Duodenal mucosa (tissue), 2 donors: Measurements from ENCODE around the gene DLK2.

Source experiments
- H3K27ac ChIP-seq: one replicate; pipeline ENCODE4 v1.7.0; 2013; ENCODE audit warnings: low read depth, low read length
- H3K27me3 ChIP-seq, 2 donors: one replicate each; pipeline ENCODE4 v1.7.0; 2013; ENCODE audit warnings: low read length in 2 of 2, control low read depth in 1 of 2; ENCODE audit not compliant: insufficient read depth in 2 of 2, control insufficient read depth in 1 of 2
- H3K36me3 ChIP-seq, 2 donors: one replicate each; pipeline ENCODE4 v1.7.0; 2013; ENCODE audit warnings: low read length in 2 of 2, control low read depth in 1 of 2; ENCODE audit not compliant: insufficient read depth in 2 of 2, control insufficient read depth in 1 of 2
- H3K4me1 ChIP-seq, 2 donors: one replicate each; pipeline ENCODE4 v1.7.0; 2013; ENCODE audit warnings: low read length in 2 of 2, control low read depth in 1 of 2; ENCODE audit not compliant: insufficient read depth in 2 of 2, control insufficient read depth in 1 of 2
- H3K4me3 ChIP-seq, 2 donors: one replicate each; pipeline ENCODE4 v1.7.0; 2013; ENCODE audit warnings: low read length in 2 of 2, low read depth in 1 of 2
- H3K9ac ChIP-seq, 2 donors: one replicate each; pipeline ENCODE4 v1.7.0; 2013; ENCODE audit warnings: low read length in 2 of 2, low read depth in 1 of 2
- H3K9me3 ChIP-seq, 2 donors: one replicate each; pipeline ENCODE4 v1.7.0; 2013; ENCODE audit warnings: low read length in 2 of 2, control low read depth in 1 of 2; ENCODE audit not compliant: control insufficient read depth in 1 of 2

Gene DLK2

GRCh38 chr6:43488667-43489276, 33.4 kb upstream of the DLK2 start:
- no peak overlapping the region for H3K9ac ChIP-seq
- no peak overlapping the region for H3K4me3 ChIP-seq
- no peaks in the 10 kb centered on the region for H3K9me3 ChIP-seq
- peaks cover 21 to 23% of the 10 kb centered on the region in 2 donors for H3K4me1 ChIP-seq
- H3K27ac ChIP-seq, result no peak overlapping the region
- no peaks in the 10 kb centered on the region for H3K27me3 ChIP-seq
- H3K36me3 ChIP-seq, result peaks cover 0 to 5% of the 10 kb centered on the region in 2 donors

GRCh38 chr6:43481591-43482236, 26.4 kb upstream of the DLK2 start:
- H3K4me3 ChIP-seq, result no peak overlapping the region
- H3K27me3 ChIP-seq, result no peaks in the 10 kb centered on the region
- H3K27ac ChIP-seq, result no peak overlapping the region
- no peaks in the 10 kb centered on the region for H3K9me3 ChIP-seq
- no peak overlapping the region for H3K9ac ChIP-seq
- H3K4me1 ChIP-seq, result peaks cover 26 to 31% of the 10 kb centered on the region in 2 donors
- H3K36me3 ChIP-seq, result no peaks in the 10 kb centered on the region

DNA sequence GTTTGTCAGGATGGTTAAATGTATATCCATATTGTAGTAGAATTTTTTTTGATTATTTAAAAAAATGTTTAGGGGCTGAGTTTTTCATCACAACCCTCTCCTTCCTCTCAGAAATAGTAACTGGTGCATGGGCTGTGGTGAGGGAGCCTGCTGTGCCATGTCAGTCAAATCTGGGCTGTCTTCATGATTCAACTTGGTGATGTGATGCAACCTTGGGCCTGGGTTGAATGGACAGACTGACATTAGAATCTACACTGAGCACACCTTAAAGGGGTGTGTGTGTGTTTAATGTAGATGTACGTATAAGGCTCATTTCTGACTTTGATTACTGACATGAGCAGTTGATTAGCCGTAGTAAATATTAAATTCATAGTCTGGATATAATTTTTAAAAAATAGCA, 25.7 kb upstream of the DLK2 start:
- Histone ChIP-seq H3K4me1 (peaks cover 26 to 31% of the 10 kb centered on the region in 2 donors), H3K4me3 (no peak overlapping the region)

GRCh38 chr6:43478008-43478372, 22.6 kb upstream of the DLK2 start:
- peaks cover 26 to 31% of the 10 kb centered on the region in 2 donors for H3K4me1 ChIP-seq
- no peaks in the 10 kb centered on the region for H3K9me3 ChIP-seq
- peak overlapping the region; percentile 73 to 92 for H3K4me3 ChIP-seq
- H3K36me3 ChIP-seq, result no peaks in the 10 kb centered on the region
- H3K27ac ChIP-seq, result no peak overlapping the region
- no peaks in the 10 kb centered on the region for H3K27me3 ChIP-seq
- H3K9ac ChIP-seq, result peak overlapping the region; percentile 65 to 88

More for the DNA sequence above, 25.7 kb upstream of the DLK2 start:
- no peak overlapping the region for H3K27ac ChIP-seq
- H3K9ac ChIP-seq, result no peak overlapping the region
- H3K36me3 ChIP-seq, result no peaks in the 10 kb centered on the region
- H3K27me3 ChIP-seq, result no peaks in the 10 kb centered on the region
- no peaks in the 10 kb centered on the region for H3K9me3 ChIP-seq

DNA sequence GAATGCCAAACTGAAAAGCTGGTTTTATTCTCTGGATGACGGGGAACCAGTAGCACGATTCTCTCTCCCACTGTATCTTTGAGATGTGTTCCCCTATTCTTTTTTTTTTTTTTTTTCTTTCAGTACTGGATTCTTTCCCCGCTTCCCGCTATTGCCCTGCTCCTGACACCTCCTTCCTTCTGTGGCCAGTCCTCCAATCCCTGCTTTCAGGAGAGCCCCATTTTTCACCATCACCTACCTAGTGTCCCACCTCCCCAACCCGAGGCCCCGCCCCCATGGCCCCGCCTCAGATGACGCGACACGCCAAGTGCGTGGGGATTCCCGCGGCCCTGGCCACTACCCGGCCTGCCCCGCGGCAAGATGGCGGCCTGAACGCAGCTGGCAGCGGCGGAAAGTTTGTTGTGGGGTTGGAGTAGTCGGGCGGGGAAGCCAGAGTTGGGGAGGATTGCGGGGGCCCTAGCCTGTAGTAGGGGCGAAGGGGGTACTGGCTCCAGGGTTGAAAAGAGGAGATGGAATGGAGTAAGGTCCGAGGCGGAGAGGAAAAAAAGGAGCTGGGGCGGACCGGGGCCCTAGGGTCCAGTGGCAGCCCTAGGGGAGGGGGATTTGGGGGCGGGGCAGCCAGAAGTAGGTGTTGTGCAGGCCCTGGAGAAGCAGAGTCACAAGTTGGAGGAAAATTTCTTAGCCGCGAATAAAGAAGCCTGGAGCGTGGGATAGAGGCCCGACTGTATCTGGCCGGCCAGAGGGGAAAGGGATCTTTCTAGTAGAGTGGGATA, 22.1 kb upstream of the DLK2 start, which contains the start of gene TJAP1:
TJAP1 (plus strand) TSS at position 336 of the 773 bp plus-strand sequence. CDS start 21,432 bp downstream, outside the sequence.
- H3K27me3 ChIP-seq, result no peaks in the 10 kb centered on the region
- H3K9me3 ChIP-seq, result no peaks in the 10 kb centered on the region
- H3K36me3 ChIP-seq, result no peaks in the 10 kb centered on the region
- no peak within 1 kb of the TSS for H3K27ac ChIP-seq
- peak within 1 kb of the TSS; percentile 73 to 92 for H3K4me3 ChIP-seq
- H3K4me1 ChIP-seq, result peaks cover 25 to 29% of the 10 kb centered on the region in 2 donors
- H3K9ac ChIP-seq, result peak within 1 kb of the TSS; percentile 65 to 88

DNA sequence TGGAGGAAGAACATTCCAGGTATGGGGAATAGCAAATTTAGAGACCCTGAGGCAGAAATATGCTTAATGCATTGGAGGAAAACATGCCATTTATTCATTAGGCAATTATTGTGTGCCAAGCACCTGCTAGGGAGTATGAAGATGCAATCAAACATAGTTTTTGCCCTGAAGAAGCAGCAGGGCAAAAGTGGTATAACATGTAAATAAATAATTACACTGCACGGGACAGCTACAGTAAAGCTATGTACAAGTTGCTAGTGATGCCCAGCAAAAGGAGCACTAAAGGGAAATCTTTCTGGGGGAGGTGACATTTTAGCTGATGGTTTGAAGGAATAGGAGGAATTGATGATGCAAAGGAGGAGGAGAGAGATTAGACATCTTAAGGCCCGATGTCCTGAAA, 21.4 kb upstream of the DLK2 start:
- no peaks in the 10 kb centered on the region for H3K36me3 ChIP-seq
- peaks cover 19 to 22% of the 10 kb centered on the region in 2 donors for H3K4me1 ChIP-seq
- no peaks in the 10 kb centered on the region for H3K9me3 ChIP-seq
- H3K4me3 ChIP-seq, result peak overlapping the region; percentile 73 to 92
- H3K9ac ChIP-seq, result peak overlapping the region; percentile 20 to 36
- H3K27ac ChIP-seq, result no peak overlapping the region
- H3K27me3 ChIP-seq, result no peaks in the 10 kb centered on the region

DNA sequence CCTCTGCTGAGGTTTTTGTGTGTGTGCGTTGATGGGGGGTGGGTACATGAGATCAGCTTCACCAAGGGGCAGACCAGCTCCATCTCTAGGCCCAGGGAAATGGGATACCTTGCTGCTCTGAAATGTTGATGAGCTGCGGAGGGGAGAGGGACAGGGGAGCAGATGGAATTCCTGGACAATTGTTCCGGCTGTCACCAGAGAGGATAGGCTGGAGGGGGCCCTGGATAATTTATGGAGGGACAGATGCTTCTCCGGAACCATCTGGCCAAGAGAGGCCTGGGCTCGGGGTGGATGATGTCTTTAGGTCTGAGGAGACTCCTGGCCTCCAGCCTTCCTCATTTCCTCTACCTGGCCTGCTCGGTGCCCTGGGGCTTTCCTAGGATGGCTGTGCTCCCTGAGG, 20.2 kb upstream of the DLK2 start:
- Histone ChIP-seq H3K9me3 (no peaks in the 10 kb centered on the region), H3K36me3 (no peaks in the 10 kb centered on the region), H3K9ac (no peak overlapping the region), H3K4me1 (peaks cover 13 to 15% of the 10 kb centered on the region in 2 donors), H3K27ac (no peak overlapping the region), H3K27me3 (no peaks in the 10 kb centered on the region), H3K4me3 (no peak overlapping the region)

DNA sequence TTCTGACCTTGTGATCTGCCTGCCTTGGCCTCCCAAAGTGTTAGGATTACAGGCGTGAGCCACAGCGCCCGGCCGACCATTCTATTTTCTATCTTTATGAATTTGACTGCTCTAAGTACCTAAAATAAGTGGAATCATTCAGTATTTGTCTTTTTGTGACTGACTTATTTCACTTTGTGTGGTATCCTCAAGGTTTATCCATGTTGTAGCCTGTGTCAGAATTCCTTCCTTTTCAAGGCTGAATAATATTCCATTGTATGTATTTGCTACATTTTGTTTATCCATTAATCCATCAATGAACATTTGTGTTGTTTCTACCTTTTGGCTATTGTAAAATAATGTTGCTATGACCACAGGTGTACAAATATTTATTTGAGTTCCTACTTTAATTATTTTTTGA, 17.2 kb upstream of the DLK2 start:
- H3K9me3 ChIP-seq, result no peaks in the 10 kb centered on the region
- H3K9ac ChIP-seq, result no peak overlapping the region
- H3K27ac ChIP-seq, result no peak overlapping the region
- H3K27me3 ChIP-seq, result peaks cover 0 to 6% of the 10 kb centered on the region in 2 donors
- H3K4me3 ChIP-seq, result no peak overlapping the region
- H3K4me1 ChIP-seq, result no peaks in the 10 kb centered on the region
- H3K36me3 ChIP-seq, result no peaks in the 10 kb centered on the region

DNA sequence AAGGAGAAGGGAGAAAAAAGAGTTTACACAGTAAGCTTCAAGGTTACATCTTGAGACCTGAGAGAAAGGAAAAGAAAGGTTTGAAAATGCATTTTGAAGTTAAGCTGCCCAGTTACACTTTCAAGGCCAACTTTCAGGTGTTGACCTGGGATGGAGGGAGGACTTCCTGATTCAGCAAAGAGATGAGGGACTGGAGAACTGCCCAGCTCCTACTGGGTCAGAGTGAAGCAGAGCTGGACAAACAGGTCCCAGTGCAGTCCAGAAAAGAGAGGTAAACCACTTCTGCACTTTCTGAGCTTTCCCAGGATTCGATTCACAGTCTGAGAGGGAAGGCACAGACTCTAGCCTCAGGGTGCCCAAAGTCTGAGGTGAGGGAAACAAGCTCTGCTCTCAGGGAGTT, 16.1 kb upstream of the DLK2 start:
- H3K4me3 ChIP-seq, result no peak overlapping the region
- no peaks in the 10 kb centered on the region for H3K9me3 ChIP-seq
- H3K4me1 ChIP-seq, result no peaks in the 10 kb centered on the region
- H3K36me3 ChIP-seq, result no peaks in the 10 kb centered on the region
- peaks cover 0 to 6% of the 10 kb centered on the region in 2 donors for H3K27me3 ChIP-seq
- no peak overlapping the region for H3K27ac ChIP-seq
- H3K9ac ChIP-seq, result no peak overlapping the region

DNA sequence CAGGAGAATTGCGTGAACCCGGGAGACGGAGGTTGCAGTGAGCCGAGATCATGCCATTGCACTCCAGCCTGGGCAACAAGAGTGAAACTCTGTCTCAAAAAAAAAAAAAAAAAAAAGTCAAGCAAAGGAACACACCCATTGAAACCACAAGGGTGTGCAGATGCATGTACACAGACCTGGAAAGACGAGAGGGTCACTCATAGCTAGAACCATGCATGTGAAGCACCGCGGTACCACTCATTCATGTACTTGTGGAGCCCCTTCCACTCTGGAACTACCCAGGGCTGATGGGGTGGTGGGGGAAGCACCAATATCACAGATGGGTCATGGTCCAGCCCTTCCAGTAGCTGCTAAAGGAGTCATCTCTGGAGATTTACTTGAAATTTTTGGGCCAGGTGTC, 14.6 kb upstream of the DLK2 start:
- no peaks in the 10 kb centered on the region for H3K4me1 ChIP-seq
- peaks cover 0 to 6% of the 10 kb centered on the region in 2 donors for H3K27me3 ChIP-seq
- H3K4me3 ChIP-seq, result no peak overlapping the region
- H3K36me3 ChIP-seq, result no peaks in the 10 kb centered on the region
- no peaks in the 10 kb centered on the region for H3K9me3 ChIP-seq
- no peak overlapping the region for H3K27ac ChIP-seq
- H3K9ac ChIP-seq, result no peak overlapping the region
